ENCODE results near the gene PPM1D.

DNA sequence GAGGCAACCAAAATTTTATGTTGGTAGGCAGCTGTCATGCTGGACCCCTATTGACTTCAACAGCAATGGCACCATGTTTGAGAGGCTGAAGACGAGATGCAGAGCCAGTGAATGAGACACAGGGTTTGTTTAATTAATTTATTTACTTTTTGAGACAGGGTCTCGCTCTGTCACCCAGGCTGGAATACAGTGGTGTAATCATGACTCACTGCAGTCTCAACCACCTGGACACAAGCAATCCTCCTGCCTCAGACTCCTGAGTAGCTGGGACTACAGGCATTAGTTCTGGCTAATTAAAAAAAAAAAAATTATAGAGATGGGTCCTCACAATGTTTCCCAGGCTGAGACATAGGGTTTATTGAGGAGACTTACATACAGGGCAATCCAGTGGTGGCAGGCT lies 36.2 kb upstream of the PPM1D start:
- TF ChIP-seq, protein P1, sequence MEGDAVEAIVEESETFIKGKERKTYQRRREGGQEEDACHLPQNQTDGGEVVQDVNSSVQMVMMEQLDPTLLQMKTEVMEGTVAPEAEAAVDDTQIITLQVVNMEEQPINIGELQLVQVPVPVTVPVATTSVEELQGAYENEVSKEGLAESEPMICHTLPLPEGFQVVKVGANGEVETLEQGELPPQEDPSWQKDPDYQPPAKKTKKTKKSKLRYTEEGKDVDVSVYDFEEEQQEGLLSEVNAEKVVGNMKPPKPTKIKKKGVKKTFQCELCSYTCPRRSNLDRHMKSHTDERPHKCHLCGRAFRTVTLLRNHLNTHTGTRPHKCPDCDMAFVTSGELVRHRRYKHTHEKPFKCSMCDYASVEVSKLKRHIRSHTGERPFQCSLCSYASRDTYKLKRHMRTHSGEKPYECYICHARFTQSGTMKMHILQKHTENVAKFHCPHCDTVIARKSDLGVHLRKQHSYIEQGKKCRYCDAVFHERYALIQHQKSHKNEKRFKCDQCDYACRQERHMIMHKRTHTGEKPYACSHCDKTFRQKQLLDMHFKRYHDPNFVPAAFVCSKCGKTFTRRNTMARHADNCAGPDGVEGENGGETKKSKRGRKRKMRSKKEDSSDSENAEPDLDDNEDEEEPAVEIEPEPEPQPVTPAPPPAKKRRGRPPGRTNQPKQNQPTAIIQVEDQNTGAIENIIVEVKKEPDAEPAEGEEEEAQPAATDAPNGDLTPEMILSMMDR (conservative IDR thresholded peaks at IDR 0.05; ENCODE audit: low read length) = no peak
- no peak for TF ChIP-seq EZH2phosphoT487 (IDR thresholded peaks at IDR 0.05; ENCODE audit: borderline replicate concordance)

Measured in Loucy (cell line).